Astrocyte of the spinal cord (primary cell): ENCODE measurements around the gene ZNF487.
"Not testable (repeated sequence)": the region's sequence is repeated elsewhere in the genome, so short reads cannot be mapped to it uniquely, and the experiment has no call there.

Source experiments
- DNase-seq: peaks from one replicate; pipeline ENCODE4 v3.0.0; 2011; ENCODE audit warnings: low read depth, low spot score
- H3K4me3 ChIP-seq: 2 replicates; pipeline ENCODE4 v1.5.1; 2011; ENCODE audit warnings: low read depth, mild to moderate bottlenecking, low read length, moderate library complexity
- CTCF ChIP-seq: IDR thresholded peaks from 2 replicates; pipeline ENCODE4 v1.5.1; 2012; ENCODE audit warnings: low read depth, mild to moderate bottlenecking, low read length, inconsistent platforms
- in situ Hi-C: cut with HindIII; loops from 2 replicates; pipeline ENCODE4 v1.10.0; 2017; ENCODE audit warnings: low sequenced_read_pairs

The ZNF487 gene

GRCh38 chr10:43448742-43449141, 11.8 kb downstream of the ZNF487 start:
- DNase-seq: no peak
- in situ Hi-C loops: no loop called here
- no peak overlapping the region for H3K4me3 ChIP-seq
- no peak for TF ChIP-seq CTCF

DNA sequence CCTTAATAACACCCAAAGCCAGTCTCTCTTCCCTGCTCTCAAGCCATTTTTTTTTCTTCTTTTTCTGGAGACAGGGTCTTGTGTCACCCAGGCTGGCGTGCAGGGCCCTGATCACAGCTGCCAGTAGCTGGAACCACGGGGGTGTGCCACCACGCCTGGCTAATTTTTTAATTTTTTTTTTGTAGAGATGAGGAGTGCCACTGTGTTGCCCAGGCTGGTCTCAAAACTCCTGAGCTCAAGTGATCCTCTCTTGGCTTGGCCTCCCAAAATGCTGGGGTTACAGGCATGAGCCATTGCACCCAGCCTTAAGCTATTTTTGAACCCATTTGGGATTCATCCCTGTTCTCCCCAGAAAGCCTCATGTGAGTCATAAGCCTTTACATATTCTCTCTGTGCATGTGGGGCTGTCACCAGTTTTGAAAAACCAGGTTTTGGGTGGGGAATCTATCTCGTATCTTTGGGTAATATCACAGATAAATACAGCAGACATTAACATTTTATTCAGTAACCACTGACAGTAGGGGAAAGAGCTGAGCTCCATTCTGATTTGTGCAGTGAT, 15.5 kb downstream of the ZNF487 start:
- no peak overlapping the region for H3K4me3 ChIP-seq
- no peak for TF ChIP-seq CTCF

GRCh38 chr10:43453266-43453831, 16.4 kb downstream of the ZNF487 start:
- in situ Hi-C loops: no loop called here
- no peak for DNase-seq
- TF ChIP-seq CTCF: no peak
- H3K4me3 ChIP-seq: no peak overlapping the region

More for the DNA sequence above, 15.5 kb downstream of the ZNF487 start:
- no peak for DNase-seq
- in situ Hi-C loops: no loop called here

GRCh38 chr10:43454025-43454424, 17.1 kb downstream of the ZNF487 start:
- DNase-seq, H3K4me3 ChIP-seq, in situ Hi-C loops: not testable (repeated sequence)

- in situ Hi-C loops, H3K4me3 ChIP-seq, DNase-seq: not testable (repeated sequence)
These were observed 19.6 kb downstream of the ZNF487 start for GRCh38 chr10:43456561-43456960.

DNA sequence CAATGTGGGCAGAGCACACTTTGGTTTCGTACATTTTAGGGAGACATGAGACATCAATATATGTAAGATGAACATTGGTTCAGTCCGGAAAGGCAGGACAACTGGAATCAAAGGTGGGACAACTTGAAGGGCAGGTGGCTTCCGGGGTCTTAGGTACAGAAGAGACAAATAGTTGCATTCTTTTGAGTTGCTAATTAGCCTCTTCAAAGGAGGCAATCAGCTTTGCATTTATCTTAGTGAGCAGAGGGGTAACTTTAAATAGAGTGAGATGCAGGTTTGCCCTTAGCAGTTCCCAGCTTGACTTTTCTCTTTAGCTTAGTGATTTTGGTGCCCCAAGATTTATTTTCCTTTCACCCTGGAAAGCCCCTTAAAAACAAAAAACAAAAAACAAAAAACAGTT, 21.3 kb downstream of the ZNF487 start:
- H3K4me3 ChIP-seq: no peak overlapping the region
- DNase-seq: no peak
- in situ Hi-C loops: no loop called here
- TF ChIP-seq CTCF: no peak

GRCh38 chr10:43461950-43462349, 25.0 kb downstream of the ZNF487 start:
- DNase-seq: peak; percentile 86
- in situ Hi-C loops: no loop called here
- TF ChIP-seq CTCF: peak; percentile 53
- no peak overlapping the region for H3K4me3 ChIP-seq

GRCh38 chr10:43465086-43465735, 28.3 kb downstream of the ZNF487 start:
- in situ Hi-C loops, H3K4me3 ChIP-seq, DNase-seq: not testable (repeated sequence)

GRCh38 chr10:43465736-43466120, 28.8 kb downstream of the ZNF487 start:
- H3K4me3 ChIP-seq, DNase-seq, in situ Hi-C loops: not testable (repeated sequence)
